ENCODE data around the gene CTSZ.

- no peak for TF ChIP-seq CTCF (IDR thresholded peaks at IDR 0.05)
- TF ChIP-seq EZH2 (IDR thresholded peaks at IDR 0.05; ENCODE audit: borderline replicate concordance, insufficient read depth, low read depth, low read length, poor library complexity, severe bottlenecking): no peak
Observed at GRCh38 chr20:59032713-59033059, 25.6 kb upstream of the CTSZ start.
